HG03520 (cell line): ENCODE measurements around the gene ACACA.

Experiments used
- ATAC-seq: cut with Tn5 transposase; IDR thresholded peaks from one replicate; pipeline ENCODE4 v1.9.1; 2021; ENCODE audit warnings: mild to moderate bottlenecking, moderate library complexity; ENCODE audit not compliant: unreplicated experiment

Gene ACACA

DNA sequence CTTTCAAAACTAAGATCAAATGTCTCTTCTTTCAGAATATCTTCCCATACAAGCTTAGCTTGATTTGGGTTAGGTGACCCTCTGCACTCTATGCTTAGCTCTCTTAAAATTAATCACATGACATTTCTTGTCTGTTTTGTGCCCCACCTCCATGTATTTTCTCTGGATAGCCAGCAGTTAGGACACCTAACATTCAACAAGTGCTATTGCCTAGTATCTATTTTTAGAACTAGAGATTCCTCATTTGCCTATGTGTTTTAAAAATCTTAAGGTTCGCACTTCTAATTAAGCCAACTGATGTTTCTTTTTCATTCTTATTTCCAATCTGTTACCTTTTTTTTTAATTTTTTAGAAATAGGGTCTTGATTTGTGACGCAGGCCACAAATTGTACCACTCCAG is 160.6 kb downstream of the ACACA start:
- ATAC-seq, result no peak

DNA sequence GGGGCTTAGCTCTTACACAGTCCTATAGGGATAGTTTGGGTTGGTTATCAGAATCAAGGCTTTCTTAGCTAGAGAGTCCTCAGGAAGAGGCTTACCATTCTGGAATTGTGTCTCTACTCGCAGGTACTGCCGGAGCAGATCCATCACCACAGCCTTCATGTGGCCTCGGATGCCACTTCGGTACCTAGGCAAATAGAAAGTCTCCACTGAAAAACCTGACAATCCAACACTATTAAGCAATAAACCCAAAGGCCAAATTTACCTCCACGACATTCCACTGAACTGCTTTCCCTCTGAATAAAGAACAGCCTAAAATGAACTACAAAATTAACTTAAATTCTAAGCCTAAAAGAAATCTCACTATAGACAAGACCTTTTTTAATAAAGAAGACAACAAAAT is 166.3 kb downstream of the ACACA start:
- no peak for ATAC-seq

DNA sequence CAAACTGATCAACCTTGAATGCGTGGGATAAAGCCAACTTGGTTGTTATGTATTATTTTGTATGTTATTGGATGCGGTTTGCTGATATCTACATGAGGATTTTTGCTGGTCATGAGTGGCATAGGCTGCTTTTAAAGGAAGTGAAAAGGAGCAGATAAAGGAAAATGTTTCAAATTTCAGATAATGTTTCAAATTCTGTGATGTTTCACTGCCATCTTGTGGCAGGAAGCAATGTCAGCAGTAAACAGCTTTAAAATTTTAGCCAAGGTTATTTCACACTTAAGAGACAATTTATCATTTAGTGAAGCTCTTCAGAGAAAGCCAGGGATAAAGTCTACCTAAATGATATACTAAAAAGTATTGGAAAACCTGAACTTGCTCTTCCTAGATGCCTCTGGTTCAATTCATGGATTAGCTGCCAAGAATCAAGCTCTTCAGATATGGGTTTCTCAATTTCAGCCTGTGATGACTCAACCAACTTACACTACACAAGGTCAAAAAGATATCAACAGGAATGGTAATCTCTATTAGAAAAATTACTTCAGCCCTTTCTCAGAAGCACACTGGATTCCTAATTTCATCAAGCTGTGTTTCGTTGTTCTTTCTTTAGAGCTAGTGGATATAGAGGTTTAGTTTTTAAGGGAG is 166.8 kb downstream of the ACACA start:
- ATAC-seq, result no peak

DNA sequence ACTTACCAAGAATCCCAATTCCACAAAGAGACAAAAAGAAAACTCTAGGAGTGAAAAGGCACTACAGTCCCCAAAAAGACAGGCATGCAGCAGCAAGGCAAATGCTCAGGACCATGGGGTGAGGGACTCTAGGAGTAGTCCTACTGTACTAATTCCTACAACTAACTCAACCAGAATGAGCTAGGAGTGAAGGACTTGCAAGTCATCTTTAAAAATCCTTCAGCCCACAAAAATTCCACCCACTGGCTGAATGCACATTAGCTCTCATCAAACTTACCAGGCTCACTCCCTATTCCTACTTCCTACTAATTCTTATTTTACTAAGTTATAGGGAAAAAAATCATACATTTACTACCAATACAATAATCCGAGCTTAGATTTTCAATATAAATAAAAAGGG is 172.5 kb downstream of the ACACA start:
- no peak for ATAC-seq

DNA sequence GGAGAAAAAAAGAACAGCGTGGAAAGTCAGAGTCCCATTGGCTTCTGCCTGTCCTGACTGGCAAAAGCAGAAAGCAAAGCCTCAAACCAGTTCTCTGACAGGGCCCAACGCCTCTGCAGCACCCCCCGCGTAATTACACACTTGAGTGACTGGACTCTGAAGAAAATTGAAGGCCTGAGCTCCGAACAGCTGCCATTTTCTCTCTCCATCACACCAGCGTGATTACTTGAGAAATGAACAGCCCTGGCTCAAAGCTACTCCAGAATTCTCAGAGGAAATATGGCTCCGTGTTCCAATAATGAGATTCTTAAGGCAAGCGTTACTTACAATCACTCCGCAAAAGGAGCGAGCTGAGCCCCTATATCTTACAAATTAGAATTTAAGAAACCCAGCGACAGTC is 173.6 kb downstream of the ACACA start:
- no peak for ATAC-seq

DNA sequence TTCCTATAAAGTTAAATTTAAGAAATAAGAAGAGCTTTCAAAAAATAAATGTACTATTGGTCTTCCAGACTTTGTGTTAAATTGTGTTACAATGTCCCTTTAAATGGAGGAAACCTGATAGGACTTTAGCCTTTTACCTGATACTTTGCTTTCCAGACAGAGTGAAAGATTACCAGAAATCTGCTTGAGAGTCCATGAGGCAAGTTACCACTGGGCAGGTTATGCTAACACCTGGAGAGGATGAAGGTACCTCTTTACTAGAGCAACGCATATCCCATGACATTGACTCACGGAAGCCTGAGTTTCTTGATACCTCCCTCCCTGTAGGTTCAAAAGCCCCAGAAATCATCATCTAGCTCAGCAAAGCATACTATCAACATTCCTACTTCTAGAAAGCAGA is 174.7 kb downstream of the ACACA start:
- ATAC-seq, result no peak

DNA sequence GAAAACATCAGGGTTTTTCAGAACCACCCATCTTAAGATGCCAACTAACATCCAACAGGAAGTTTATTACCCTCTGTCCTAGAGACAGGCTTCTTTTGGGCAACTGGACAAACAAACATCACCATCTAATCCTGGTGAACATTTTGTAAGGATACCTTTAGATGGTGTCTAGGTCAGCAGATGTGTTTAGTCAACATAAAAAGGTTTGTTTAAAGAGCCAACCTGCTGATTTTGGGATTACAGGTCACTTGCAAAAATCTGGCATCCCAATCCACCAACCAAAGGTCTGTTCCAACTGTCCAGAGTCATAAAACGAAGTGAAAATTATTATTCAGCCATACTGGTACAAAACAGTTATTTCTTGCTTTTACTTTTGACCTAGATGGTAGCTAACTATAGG is 176.0 kb downstream of the ACACA start:
- no peak for ATAC-seq

DNA sequence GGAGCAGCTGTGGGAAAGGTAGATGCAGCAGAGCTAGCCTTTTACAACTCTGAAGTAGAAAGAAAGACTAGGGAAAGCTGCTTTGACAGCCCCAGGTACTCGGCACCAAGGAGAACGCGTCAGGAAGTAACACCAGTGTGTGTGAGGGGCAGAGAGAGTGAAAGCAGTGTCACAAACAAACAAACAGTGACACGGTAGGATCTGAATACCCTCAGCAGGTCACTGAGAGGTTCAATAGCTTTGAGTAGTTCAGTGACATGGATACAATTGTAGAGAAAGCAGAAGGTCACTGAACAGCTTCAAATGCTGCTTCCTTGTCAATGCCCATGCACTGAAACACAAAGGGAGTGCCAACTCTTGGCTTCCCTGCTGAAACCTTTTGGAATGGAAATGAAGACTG is 181.2 kb downstream of the ACACA start:
- ATAC-seq, result no peak

DNA sequence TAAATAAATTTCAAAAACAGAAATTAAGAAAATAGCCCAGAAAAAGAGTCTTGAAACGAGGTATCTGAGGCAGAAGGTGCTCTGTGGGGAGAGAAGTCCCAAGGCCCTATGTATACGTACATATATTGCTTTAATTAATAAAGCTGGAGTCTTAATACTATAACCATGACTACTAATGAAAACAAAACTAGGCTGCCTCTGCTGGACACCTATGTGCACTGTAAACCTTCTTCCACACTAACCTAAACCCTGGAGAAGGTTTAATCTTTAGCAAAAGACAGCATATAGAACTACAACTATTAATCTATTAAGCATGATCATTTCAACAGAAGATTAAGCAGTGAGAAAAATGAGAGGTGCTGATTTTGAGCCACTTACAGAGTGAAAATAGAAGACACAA is 184.8 kb downstream of the ACACA start:
- no peak for ATAC-seq

DNA sequence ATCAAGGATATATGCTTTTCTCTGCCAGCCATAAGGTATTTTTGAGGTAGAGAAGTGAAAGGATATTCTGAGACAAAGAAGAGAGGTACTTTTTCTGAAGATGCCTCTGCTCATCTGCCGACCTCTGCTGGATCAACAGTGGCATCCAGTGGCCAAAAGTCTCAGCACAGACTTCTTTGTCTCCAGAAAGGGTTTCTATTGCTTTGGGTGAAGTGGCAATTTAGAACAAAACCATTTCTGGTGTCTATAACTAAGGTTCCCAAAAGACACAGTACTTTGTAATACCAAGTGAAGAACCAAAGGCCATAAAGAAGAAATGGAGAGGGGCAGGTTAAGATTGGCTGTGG is 186.1 kb downstream of the ACACA start:
- ATAC-seq, result no peak

DNA sequence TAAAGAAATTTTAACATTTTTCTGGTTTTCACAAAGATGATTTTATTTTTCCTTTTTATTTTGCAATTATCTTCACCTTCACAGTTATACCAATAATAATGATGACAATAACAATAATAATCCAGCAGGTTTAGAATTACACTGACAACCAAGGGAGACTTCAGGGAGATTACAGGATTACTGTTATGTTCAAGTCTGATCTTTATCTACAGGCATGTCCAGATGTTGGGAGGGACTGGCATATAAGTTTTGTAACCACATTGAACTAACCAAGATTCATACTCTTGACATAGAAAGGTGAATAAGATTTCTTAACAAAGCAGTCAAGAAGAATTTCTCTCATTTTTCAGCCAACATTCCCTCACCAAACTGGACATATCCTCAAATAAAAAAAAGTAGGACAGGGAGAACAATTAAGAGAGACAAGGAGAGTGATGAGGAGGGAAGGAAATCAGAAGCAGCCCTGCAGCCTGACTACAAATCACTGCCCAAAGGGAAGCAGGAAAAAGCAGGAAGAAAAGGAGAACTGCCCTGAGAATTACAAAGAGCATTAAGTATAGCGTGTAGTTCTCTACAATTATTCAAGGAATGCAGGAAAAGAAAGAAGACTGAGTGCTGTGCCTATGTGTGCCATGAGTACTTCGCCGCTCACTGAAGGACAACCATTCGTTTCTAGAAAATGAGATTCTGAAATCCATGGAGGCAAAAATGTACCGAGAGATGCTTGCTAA is 186.6 kb downstream of the ACACA start:
- ATAC-seq, result no peak

DNA sequence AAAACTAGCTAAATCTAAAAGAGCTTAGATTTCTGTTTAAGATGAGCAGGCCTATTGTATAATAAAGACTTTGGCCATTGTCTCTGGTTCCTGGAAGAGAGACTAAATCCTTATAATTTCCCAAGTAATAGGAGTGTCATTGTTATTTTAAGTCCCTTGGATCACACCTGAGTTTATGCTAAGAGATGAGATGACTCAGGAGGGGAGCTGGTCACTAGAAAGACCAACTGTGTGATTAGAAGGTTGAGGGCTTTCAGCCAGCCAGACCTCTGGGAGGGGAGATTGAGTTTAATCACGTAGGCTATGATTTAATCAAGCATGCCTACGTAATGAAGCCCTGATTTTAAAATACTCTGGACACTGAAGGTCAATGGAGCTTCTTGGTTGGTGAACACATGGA is 187.8 kb downstream of the ACACA start:
- ATAC-seq, result no peak

DNA sequence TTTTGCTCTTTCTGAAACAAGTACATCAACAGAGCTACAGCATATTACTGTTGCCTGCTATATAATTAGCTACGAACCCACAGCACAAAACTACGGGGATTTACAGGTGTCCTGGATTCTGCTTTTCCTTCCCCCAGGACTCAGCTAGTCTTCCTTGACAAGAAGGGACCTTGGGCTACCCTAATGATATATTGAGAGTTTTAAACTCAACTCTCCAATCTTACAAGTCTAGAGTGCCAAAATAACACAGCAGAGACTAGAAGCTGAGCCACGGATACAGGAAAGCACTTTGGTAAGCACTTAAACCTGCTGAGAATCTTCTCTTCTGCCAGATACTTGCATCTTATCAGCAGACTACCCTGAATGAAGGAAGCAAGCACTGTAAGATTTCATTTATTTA is 192.2 kb downstream of the ACACA start:
- no peak for ATAC-seq

DNA sequence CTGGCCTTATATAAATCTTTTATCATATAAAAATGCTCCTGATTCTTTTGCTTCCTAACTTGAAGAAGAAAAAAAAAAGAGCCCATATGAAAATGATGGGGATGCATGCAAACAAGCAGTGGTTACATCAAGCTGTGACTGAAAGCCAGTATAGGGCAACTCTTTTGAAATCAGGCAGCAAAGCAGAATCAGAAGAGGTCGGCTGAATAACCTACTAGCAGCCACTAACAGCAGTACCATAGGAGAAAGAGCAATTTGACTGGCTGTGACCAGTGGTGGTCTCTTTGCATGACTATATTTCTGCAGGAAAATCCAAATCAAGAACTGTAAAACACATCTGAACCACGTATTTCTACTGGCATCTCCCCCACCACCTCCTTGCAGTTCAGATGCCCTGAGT is 192.7 kb downstream of the ACACA start:
- ATAC-seq, result no peak

DNA sequence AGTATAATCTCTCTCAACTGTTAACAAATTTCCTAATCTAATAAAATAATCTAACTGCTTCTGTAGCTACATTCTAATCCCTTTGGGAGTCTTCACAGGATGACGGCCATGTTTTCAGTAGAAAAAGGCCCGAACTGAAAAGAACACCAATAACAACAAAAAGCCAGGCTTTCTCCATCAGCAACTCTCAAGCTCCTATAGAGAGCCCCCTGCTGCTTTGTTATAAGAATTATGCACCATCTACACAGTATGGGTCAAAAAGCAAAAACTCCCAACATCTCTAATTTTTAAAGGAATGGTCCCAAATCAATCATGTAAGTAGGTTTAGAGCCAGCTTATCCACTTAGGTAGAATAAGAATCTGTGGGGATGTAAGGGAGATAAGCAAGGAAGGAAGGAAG is 194.5 kb downstream of the ACACA start:
- no peak for ATAC-seq

DNA sequence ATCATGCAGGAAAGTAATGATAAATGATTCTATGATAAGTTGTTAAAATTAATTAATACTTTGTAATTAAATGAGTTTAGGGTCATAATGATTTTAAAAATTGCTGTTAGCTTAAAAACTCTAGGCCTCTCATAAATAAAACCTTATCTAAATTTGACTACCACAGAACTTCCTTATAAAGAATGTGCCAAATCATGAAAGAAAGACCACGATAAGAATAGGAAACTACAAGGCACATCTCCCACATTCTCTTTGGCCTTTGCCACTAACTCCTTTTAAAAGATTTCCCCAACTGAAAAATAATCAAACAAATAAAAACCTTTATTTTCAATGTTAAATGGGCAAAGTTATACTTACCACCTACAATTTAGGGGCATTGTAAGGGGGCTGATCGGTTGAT is 195.5 kb downstream of the ACACA start:
- ATAC-seq, result no peak

DNA sequence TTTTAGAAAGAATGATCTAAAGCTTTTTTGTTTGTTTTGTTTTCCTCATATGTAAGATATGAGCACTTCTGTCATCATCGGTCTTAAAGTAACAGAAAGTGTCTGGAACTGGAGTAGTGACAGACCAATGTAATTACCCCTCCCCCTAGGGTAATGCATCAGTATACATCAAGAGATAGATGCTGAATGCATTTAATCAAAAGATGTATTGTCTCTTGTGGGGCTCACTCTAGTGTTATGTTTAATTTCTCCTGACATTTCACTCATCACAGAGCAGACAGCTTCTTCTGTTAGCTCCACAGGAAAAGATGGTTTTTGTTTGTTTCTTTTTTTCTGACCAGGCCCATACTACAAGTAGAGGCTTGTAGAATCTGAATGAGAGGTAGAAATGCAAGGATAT is 199.5 kb downstream of the ACACA start:
- ATAC-seq, result no peak

DNA sequence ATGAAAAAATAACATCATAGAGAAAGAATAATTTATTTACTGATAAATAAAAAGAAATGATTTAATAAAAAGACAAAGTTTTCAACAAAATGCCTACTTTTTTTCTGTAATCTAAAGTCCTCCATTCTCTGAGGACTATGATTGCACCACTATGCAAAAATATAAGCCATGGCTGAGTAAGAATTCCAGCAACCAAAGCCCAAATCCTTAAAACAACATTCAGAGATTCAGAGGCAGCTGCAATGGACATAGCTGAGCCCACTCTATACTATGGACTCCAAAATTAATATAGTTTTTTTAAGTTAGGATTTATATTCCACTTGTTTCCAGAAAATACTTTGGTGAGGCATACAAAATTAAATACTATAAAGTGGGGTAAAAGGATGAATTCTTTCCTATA is 200.3 kb downstream of the ACACA start:
- no peak for ATAC-seq

DNA sequence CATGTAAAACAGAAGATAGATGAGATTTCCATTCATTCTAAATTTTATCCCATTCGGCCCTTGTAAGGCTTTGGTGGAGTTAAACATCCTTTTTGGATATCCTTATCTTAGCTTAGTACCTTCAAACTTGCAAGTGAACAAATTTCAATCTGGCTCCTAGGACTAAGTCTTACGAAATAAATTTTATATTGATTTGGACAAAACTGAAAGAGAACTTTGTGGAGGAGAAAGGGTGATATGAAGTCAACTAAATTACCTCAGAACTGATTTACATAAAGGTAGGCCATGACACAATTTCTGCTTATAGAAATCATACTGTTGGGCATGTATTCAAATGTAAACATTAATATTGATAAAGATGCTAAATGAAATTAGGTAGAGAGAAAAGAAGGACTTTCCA is 206.1 kb downstream of the ACACA start:
- ATAC-seq, result no peak

DNA sequence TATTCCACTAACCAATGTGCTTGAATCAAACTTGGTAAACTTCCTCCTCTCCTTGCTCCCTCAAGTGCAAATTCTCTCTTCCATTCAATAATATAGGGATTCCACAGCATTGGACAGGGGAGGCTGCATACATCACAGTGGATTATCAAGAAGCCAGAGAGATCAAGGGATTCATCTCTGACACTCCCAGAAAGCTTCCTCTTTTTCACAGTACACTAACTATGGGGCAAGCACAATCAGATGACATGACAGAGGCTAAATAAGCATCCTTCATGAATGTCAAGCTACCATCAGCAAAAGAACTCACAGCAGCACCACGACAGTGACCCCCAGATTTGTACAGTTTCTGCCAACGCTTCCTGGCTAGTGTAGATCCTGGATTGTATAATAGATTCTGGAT is 209.3 kb downstream of the ACACA start:
- ATAC-seq, result no peak

DNA sequence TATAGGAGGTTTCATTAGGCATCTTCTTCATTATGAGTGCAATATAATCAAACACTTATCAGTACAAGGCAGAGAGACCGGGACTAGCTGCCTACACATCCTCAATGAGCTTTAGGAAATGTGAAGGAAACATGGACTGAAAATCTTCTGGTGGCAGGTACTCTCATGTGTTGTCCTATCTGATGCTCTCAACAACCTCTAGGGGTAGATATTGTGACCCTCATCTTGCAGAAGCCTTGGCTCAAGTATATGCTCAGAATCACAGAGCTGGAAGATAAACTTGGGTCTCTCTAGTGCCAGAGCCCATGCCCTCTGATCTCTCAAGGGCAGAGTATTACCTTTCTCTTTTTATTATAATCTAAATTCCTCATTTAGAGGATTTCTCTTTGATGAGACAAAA is 212.4 kb downstream of the ACACA start:
- ATAC-seq, result no peak

DNA sequence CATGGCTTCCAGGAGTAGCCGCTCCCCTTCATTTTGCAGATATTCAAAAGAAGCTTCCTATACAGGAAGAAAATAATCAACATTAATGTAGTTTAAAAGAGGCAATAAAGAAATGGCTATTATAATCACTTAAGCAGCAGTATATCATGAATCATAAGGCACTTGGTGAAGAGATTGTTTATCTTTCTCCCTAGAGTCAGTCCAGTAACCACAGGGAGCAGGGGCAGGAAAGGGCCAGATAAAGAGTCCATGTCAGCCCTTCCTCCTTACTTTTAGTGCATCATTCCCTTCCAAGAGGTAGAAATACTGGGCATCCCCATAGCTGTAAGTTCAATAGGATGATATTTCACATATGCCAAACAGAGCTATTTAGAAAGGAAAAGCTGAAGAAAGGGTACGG is 215.4 kb downstream of the ACACA start:
- no peak for ATAC-seq

DNA sequence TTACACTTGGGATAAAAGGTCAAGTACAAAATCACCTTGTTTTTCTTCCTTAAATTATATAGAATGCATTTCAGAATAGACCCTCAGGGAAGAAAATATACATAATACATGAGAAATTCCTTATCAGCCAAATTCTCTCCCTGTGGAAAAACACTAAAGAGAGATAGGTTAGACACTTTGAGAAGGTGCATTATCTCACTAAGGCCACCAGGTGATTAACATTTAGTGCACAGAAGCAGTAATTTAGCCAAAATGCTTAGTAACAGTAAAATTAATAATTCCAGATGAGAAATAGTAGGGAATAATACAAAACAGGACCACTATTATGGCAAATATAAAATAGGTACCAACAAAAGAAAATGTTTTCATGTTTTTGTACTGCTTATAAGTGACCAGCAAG is 216.1 kb downstream of the ACACA start:
- ATAC-seq, result no peak
